Kidney capillary endothelial cell (primary cell): ENCODE measurements around the gene AMBRA1.
A peak's percentile ranks its signal among the peaks of the same experiment; 100 is the strongest.

ENCODE experiments used
- DNase-seq: peaks from one replicate; pipeline ENCODE4 v3.0.0-alpha.2; 2018; ENCODE audit warnings: low spot score

Gene AMBRA1

GRCh38 chr11:46505741-46506482, 87.9 kb downstream of the AMBRA1 start:
- no peak for DNase-seq

- DNase-seq, result no peak
Measured at GRCh38 chr11:46504817-46505613, 88.8 kb downstream of the AMBRA1 start.

- DNase-seq, result no peak
Measured at GRCh38 chr11:46499821-46500220, 94.0 kb downstream of the AMBRA1 start.

GRCh38 chr11:46498968-46499367, 94.9 kb downstream of the AMBRA1 start:
- DNase-seq, result no peak

- no peak for DNase-seq
Measured at GRCh38 chr11:46498179-46498578, 95.6 kb downstream of the AMBRA1 start.

- no peak for DNase-seq
Measured at GRCh38 chr11:46497498-46497897, 96.3 kb downstream of the AMBRA1 start.

- no peak for DNase-seq
Measured at GRCh38 chr11:46493791-46494190, 100.0 kb downstream of the AMBRA1 start.

GRCh38 chr11:46492532-46492931, 101.3 kb downstream of the AMBRA1 start:
- no peak for DNase-seq

GRCh38 chr11:46491661-46492330, 102.0 kb downstream of the AMBRA1 start:
- DNase-seq, result no peak

GRCh38 chr11:46490666-46491065, 103.2 kb downstream of the AMBRA1 start:
- DNase-seq, result peak; percentile 70

- DNase-seq, result peak; percentile 26
Measured at GRCh38 chr11:46489656-46490560, 103.9 kb downstream of the AMBRA1 start.

GRCh38 chr11:46485856-46486443, 107.9 kb downstream of the AMBRA1 start:
- DNase-seq, result no peak

- DNase-seq, result no peak
Measured at GRCh38 chr11:46484101-46484500, 109.7 kb downstream of the AMBRA1 start.

- DNase-seq, result no peak
Measured at GRCh38 chr11:46480909-46481308, 112.9 kb downstream of the AMBRA1 start.

- DNase-seq, result no peak
Measured at GRCh38 chr11:46480166-46480726, 113.6 kb downstream of the AMBRA1 start.

GRCh38 chr11:46479601-46480000, 114.2 kb downstream of the AMBRA1 start:
- no peak for DNase-seq

GRCh38 chr11:46478196-46478595, 115.6 kb downstream of the AMBRA1 start:
- no peak for DNase-seq

- no peak for DNase-seq
Measured at GRCh38 chr11:46477136-46477535, 116.7 kb downstream of the AMBRA1 start.

GRCh38 chr11:46475926-46476545, 117.8 kb downstream of the AMBRA1 start:
- DNase-seq, result no peak

- DNase-seq, result no peak
Measured at GRCh38 chr11:46475051-46475925, 118.5 kb downstream of the AMBRA1 start.
